ENCODE results near the gene CCDC18.

DNA sequence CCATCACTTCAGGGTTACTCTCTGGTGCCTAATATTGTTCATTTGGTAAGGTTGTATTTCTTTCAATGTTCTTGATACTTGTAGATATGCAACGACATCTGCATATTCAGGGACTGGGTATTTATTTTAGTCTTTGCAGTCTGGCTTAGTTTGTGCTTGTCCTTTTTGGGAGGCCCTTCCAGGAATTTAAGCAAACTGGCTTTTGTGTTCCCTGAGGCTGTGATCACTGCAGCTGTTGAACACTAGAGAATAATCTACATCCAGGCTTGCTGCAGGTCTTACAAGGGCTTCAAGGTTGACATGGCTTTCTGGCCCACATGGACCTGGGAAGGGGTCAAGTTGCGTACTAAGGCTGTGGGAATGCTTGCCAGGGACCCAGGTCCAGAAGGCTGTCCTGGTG, 72.1 kb downstream of the CCDC18 start:
- TF ChIP-seq, protein P1, sequence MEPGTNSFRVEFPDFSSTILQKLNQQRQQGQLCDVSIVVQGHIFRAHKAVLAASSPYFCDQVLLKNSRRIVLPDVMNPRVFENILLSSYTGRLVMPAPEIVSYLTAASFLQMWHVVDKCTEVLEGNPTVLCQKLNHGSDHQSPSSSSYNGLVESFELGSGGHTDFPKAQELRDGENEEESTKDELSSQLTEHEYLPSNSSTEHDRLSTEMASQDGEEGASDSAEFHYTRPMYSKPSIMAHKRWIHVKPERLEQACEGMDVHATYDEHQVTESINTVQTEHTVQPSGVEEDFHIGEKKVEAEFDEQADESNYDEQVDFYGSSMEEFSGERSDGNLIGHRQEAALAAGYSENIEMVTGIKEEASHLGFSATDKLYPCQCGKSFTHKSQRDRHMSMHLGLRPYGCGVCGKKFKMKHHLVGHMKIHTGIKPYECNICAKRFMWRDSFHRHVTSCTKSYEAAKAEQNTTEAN (CRISPR knock-in tag; IDR thresholded peaks at IDR 0.05): no peak
- TF ChIP-seq ZNF671 (CRISPR knock-in tag; IDR thresholded peaks at IDR 0.05): no peak
- TF ChIP-seq, protein P2, sequence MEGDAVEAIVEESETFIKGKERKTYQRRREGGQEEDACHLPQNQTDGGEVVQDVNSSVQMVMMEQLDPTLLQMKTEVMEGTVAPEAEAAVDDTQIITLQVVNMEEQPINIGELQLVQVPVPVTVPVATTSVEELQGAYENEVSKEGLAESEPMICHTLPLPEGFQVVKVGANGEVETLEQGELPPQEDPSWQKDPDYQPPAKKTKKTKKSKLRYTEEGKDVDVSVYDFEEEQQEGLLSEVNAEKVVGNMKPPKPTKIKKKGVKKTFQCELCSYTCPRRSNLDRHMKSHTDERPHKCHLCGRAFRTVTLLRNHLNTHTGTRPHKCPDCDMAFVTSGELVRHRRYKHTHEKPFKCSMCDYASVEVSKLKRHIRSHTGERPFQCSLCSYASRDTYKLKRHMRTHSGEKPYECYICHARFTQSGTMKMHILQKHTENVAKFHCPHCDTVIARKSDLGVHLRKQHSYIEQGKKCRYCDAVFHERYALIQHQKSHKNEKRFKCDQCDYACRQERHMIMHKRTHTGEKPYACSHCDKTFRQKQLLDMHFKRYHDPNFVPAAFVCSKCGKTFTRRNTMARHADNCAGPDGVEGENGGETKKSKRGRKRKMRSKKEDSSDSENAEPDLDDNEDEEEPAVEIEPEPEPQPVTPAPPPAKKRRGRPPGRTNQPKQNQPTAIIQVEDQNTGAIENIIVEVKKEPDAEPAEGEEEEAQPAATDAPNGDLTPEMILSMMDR (IDR thresholded peaks at IDR 0.05): no peak
- no peak for TF ChIP-seq EMX1 (CRISPR knock-in tag; IDR thresholded peaks at IDR 0.05)
- no peak for TF ChIP-seq RELA (CRISPR knock-in tag; IDR thresholded peaks at IDR 0.05; ENCODE audit: borderline replicate concordance)
- TF ChIP-seq, protein P3, sequence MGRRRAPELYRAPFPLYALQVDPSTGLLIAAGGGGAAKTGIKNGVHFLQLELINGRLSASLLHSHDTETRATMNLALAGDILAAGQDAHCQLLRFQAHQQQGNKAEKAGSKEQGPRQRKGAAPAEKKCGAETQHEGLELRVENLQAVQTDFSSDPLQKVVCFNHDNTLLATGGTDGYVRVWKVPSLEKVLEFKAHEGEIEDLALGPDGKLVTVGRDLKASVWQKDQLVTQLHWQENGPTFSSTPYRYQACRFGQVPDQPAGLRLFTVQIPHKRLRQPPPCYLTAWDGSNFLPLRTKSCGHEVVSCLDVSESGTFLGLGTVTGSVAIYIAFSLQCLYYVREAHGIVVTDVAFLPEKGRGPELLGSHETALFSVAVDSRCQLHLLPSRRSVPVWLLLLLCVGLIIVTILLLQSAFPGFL (CRISPR knock-in tag; IDR thresholded peaks at IDR 0.05; ENCODE audit: borderline replicate concordance): no peak
- no peak for TF ChIP-seq SP1 (CRISPR knock-in tag; conservative IDR thresholded peaks at IDR 0.05)
- no peak for TF ChIP-seq SMAD4 (CRISPR knock-in tag; IDR thresholded peaks at IDR 0.05)
- TF ChIP-seq, protein P4, sequence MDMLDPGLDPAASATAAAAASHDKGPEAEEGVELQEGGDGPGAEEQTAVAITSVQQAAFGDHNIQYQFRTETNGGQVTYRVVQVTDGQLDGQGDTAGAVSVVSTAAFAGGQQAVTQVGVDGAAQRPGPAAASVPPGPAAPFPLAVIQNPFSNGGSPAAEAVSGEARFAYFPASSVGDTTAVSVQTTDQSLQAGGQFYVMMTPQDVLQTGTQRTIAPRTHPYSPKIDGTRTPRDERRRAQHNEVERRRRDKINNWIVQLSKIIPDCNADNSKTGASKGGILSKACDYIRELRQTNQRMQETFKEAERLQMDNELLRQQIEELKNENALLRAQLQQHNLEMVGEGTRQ (CRISPR knock-in tag; IDR thresholded peaks at IDR 0.05): no peak
- no peak for TF ChIP-seq CREB1 (CRISPR knock-in tag; IDR thresholded peaks at IDR 0.05)

Data from WTC11 (cell line).